HEK293T (cell line): Measurements from ENCODE around the gene GNG2.

Source experiments
- BHLHE40 ChIP-seq: fragments of 450-650 bp; IDR thresholded peaks from 2 replicates; pipeline ENCODE4 v1.6.1; 2016; ENCODE audit warnings: mild to moderate bottlenecking, moderate library complexity, borderline replicate concordance
- FOXA1 ChIP-seq: fragments of 450-650 bp; IDR thresholded peaks from 2 replicates; pipeline ENCODE4 v1.6.1; 2016; ENCODE audit warnings: mild to moderate bottlenecking
- FOXM1 ChIP-seq: fragments of 450-650 bp; IDR thresholded peaks from 2 replicates; pipeline ENCODE4 v1.6.1; 2017; ENCODE audit warnings: mild to moderate bottlenecking, borderline replicate concordance
- L3MBTL2 ChIP-seq: fragments of 450-650 bp; conservative IDR thresholded peaks from 2 replicates; pipeline ENCODE4 v1.6.1; 2016; ENCODE audit warnings: mild to moderate bottlenecking
- NFRKB ChIP-seq: fragments of 450-650 bp; IDR thresholded peaks from 2 replicates; pipeline ENCODE4 v1.6.1; 2016; ENCODE audit warnings: mild to moderate bottlenecking, moderate library complexity
- TARDBP ChIP-seq: fragments of 450-650 bp; IDR thresholded peaks from 2 replicates; pipeline ENCODE4 v1.6.1; 2016

DNA sequence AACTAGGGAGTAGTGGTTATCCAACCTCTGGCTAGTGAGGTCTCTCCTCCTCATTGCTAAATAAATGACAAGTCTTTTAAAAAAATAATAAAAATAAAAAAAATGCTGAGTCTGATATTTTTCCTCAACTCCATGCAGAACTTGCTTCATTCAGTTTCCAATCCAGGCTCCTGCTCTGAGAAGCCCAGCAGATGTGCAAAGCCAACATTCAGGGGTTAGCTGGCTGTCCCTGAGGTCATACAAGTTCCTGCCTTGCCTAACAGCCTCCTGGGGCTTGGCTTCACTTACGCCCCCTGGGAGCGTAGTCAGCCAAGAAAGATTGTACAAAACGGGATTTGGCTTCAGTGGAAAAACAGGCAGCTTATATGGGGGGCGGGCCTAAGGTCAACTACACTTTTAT, 152.2 kb downstream of the GNG2 start:
- no peak for TF ChIP-seq NFRKB
- no peak for TF ChIP-seq BHLHE40
- TF ChIP-seq FOXA1 = no peak
- TF ChIP-seq L3MBTL2 = no peak
- TF ChIP-seq TARDBP = no peak
- no peak for TF ChIP-seq FOXM1
